ENCODE data around the gene ZNF398. TPM values are rescaled to one million over a fixed set of nuclear protein-coding genes. Genes with fewer than 3 reads are reported as not detected.

ZNF398 gene
- total and polyA plus RNA-seq, 2 of the 13 experiments (the other 11 are each of a cell fraction or from before 2014, with no cell fraction given): 3.0 to 8.9 TPM

DNA sequence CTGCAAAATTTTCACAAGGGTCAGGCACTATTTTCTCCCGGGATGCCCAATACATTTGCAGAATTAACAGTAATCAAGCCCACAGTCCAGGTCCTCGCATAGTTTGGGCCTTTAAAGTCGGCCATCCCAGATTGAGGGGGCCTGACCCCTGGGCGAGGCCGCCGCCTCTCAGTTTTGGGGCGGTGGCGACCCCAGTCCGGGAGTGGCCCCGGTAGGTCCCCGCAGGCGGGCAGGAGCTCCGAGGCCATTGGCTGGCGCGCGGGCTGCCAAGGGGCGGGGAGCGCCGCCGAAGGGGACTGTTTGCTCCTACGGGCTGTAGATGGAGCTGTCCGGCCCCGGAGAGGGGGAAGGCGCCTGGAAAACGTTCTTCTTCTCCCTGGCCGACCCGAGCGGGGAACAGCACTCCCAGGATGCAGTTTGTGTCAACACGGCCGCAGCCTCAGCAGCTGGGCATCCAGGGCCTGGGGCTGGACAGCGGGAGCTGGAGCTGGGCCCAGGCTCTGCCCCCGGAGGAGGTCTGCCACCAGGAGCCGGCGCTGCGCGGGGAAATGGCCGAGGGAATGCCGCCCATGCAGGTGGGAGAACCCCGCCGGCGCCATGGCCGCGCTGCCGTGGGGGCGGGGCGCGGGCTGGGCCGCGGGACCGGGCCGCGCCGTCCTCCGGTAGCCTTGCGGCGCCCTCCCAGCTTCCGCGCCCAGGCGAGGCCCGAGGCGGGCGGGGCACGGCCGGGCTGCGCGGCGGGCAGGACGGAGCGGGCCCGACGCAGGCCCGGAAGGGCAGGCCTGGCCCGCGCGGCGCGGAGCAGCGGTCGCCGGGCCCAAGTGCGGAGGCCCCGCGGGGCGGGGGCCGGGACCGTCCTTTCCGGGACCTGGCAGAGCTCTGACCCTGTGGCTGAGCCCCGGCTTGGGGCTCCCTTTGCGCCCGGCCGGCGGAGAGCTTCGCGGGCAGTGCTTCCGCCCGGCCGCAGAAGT is 48.2 kb downstream of the ZNF398 start, which contains the start of gene ZNF282 (continued):
- no peak for TF ChIP-seq TRAFD1 (CRISPR knock-in tag; IDR thresholded peaks at IDR 0.05; ENCODE audit: borderline replicate concordance)
- TF ChIP-seq, protein P1, sequence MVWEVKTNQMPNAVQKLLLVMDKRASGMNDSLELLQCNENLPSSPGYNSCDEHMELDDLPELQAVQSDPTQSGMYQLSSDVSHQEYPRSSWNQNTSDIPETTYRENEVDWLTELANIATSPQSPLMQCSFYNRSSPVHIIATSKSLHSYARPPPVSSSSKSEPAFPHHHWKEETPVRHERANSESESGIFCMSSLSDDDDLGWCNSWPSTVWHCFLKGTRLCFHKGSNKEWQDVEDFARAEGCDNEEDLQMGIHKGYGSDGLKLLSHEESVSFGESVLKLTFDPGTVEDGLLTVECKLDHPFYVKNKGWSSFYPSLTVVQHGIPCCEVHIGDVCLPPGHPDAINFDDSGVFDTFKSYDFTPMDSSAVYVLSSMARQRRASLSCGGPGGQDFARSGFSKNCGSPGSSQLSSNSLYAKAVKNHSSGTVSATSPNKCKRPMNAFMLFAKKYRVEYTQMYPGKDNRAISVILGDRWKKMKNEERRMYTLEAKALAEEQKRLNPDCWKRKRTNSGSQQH (CRISPR knock-in tag; IDR thresholded peaks at IDR 0.05; ENCODE audit: low read depth): no peak
- TF ChIP-seq ZNF773 (CRISPR knock-in tag; IDR thresholded peaks at IDR 0.05; ENCODE audit: borderline replicate concordance): 0 out of 2 replicates have a peak, but pooled peaks have one; percentile 76
- TF ChIP-seq HOXA7 (CRISPR knock-in tag; IDR thresholded peaks at IDR 0.05): no peak
- peak; percentile 15; the same call in 1 of the 2 replicates for TF ChIP-seq ARNTL (CRISPR knock-in tag; IDR thresholded peaks at IDR 0.05)
- TF ChIP-seq ZNF816 (CRISPR knock-in tag; IDR thresholded peaks at IDR 0.05; ENCODE audit: borderline replicate concordance): peak; percentile 89; the same call in 1 of the 2 replicates
- TF ChIP-seq ZFP1 (CRISPR knock-in tag; IDR thresholded peaks at IDR 0.05): no peak
- TF ChIP-seq ZNF720 (CRISPR knock-in tag; IDR thresholded peaks at IDR 0.05): no peak
- TF ChIP-seq RAD51 (IDR thresholded peaks at IDR 0.05; ENCODE audit: borderline replicate concordance): no peak
- TF ChIP-seq ZMAT3 (CRISPR knock-in tag; conservative IDR thresholded peaks at IDR 0.05): 0 out of 2 replicates have a peak, but pooled peaks have one; percentile 61
- no peak for TF ChIP-seq NAIF1 (CRISPR knock-in tag; IDR thresholded peaks at IDR 0.05; ENCODE audit: borderline replicate concordance)
- TF ChIP-seq ZFP90 (CRISPR knock-in tag; IDR thresholded peaks at IDR 0.05; ENCODE audit: borderline replicate concordance): peak; percentile 85
- TF ChIP-seq ZNF274 (CRISPR knock-in tag; IDR thresholded peaks at IDR 0.05): no peak; the same call in 1 of the 2 replicates
- 0 out of 2 replicates have a peak, but pooled peaks have one; percentile 39 for TF ChIP-seq ZNF317 (CRISPR knock-in tag; IDR thresholded peaks at IDR 0.05)
- TF ChIP-seq ZIK1 (CRISPR knock-in tag; IDR thresholded peaks at IDR 0.05; ENCODE audit: borderline replicate concordance, low read depth): no peak
- TF ChIP-seq SP2 (CRISPR knock-in tag; IDR thresholded peaks at IDR 0.05): no peak
- TF ChIP-seq MLLT10 (CRISPR knock-in tag; IDR thresholded peaks at IDR 0.05): no peak
- TF ChIP-seq, protein P2, sequence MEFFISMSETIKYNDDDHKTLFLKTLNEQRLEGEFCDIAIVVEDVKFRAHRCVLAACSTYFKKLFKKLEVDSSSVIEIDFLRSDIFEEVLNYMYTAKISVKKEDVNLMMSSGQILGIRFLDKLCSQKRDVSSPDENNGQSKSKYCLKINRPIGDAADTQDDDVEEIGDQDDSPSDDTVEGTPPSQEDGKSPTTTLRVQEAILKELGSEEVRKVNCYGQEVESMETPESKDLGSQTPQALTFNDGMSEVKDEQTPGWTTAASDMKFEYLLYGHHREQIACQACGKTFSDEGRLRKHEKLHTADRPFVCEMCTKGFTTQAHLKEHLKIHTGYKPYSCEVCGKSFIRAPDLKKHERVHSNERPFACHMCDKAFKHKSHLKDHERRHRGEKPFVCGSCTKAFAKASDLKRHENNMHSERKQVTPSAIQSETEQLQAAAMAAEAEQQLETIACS (CRISPR knock-in tag; IDR thresholded peaks at IDR 0.05): peak; percentile 48
- peak; percentile 61; the same call in 1 of the 2 replicates for TF ChIP-seq E2F5 (CRISPR knock-in tag; conservative IDR thresholded peaks at IDR 0.05)
- TF ChIP-seq, protein P3, sequence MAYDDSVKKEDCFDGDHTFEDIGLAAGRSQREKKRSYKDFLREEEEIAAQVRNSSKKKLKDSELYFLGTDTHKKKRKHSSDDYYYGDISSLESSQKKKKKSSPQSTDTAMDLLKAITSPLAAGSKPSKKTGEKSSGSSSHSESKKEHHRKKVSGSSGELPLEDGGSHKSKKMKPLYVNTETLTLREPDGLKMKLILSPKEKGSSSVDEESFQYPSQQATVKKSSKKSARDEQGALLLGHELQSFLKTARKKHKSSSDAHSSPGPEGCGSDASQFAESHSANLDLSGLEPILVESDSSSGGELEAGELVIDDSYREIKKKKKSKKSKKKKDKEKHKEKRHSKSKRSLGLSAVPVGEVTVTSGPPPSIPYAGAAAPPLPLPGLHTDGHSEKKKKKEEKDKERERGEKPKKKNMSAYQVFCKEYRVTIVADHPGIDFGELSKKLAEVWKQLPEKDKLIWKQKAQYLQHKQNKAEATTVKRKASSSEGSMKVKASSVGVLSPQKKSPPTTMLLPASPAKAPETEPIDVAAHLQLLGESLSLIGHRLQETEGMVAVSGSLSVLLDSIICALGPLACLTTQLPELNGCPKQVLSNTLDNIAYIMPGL (CRISPR knock-in tag; IDR thresholded peaks at IDR 0.05; ENCODE audit: borderline replicate concordance in 1 of 2, low read depth in 1 of 2): peak; percentile 97
